ENCODE data around the gene HLA-DPA1. TPM values are rescaled to one million over a fixed set of nuclear protein-coding genes. Genes with fewer than 3 reads are reported as not detected.

HLA-DPA1 gene
- total and polyA plus RNA-seq, 9 donors, result 11.4 to 18.7 (median 14.6) TPM

DNA sequence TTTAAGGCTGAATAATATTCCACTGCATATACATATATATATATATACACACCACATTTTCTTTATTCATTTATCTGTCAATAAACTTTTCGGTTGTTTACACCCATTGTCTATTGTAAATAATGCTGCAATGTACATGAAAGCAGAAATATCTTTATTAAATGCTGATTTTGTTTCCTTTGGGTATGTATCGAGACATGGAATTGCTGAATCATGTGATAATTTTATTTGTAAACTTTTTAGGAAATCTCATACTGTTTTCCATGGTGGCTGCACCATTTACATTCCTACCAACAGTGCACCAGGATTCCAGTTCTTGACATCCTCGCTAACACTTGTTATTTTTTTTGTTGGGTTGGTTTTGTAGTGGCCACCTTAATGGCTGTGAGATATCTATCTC, 49.9 kb downstream of the HLA-DPA1 start:
- H3K4me3 ChIP-seq (ENCODE audit: low read length), result no peak overlapping the region
- no peaks in the 10 kb centered on the region for H3K27me3 ChIP-seq (ENCODE audit: control insufficient read depth, insufficient read depth, low read length)
- H3K4me1 ChIP-seq (ENCODE audit: control insufficient read depth, insufficient read depth, low read length), result peaks cover 4% of the 10 kb centered on the region
- H3K27ac ChIP-seq (ENCODE audit: low read length), result no peak overlapping the region
- no peaks in the 10 kb centered on the region for H3K36me3 ChIP-seq (ENCODE audit: control insufficient read depth, insufficient read depth, low read length)
- H3K9me3 ChIP-seq (replicated peaks; ENCODE audit: control insufficient read depth, low read depth, low read length), result no peaks in the 10 kb centered on the region
- no CpG with 5 or more reads among the region's 3 CpGs for WGBS (ENCODE audit: insufficient coverage)
- no peak for DNase-seq

DNA sequence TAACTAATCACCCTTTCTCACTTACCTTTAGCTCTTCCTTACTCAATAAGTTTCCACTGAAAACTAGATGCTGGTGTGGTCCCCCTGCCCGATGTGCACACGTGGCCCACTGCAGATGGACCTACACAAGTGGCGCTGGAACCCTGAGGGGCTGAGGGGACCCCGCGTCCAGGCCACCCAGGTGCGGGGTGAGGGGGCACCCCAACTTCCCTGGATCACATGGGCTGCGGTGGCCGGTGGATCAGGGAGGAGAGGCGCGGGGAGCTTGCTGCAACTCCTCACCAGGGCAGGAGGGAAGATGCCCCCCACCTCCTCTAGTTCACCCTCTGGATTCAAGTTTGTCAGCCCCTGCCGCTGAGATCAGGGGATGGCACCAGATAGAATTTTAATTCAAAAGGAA, 51.5 kb downstream of the HLA-DPA1 start:
- Histone ChIP-seq H3K36me3 (ENCODE audit: control insufficient read depth, insufficient read depth, low read length) (no peaks in the 10 kb centered on the region), H3K27ac (ENCODE audit: low read length) (no peak overlapping the region), H3K27me3 (ENCODE audit: control insufficient read depth, insufficient read depth, low read length) (peaks cover 2% of the 10 kb centered on the region), H3K4me3 (ENCODE audit: low read length) (no peak overlapping the region), H3K4me1 (ENCODE audit: control insufficient read depth, insufficient read depth, low read length) (peaks cover 4% of the 10 kb centered on the region), H3K9me3 (replicated peaks; ENCODE audit: control insufficient read depth, low read depth, low read length) (no peaks in the 10 kb centered on the region)
- no peak for DNase-seq
- 86% methylated on average over 9 of the region's 11 CpGs for WGBS (ENCODE audit: insufficient coverage)

DNA sequence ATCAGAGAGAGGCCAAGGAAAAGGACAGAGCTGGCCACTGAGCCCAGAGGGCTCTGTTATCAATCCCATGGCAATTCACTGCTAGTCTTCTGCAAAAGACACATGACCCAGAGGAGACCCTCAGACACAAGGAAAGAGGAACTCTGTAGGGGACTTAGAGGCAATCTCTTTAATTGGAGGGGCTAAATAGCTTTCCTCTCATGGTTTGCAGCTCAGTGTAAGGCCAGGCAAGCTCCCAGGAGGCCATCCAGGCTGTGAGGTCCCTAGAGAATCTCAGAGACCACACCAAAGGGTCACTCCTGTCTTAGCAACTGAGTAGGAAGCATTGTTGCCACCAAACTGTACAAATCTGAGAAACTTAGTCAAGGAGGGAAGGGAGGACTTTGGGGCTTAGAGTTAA, 54.1 kb downstream of the HLA-DPA1 start:
- DNase-seq, result no peak
- peaks cover 4% of the 10 kb centered on the region for H3K4me1 ChIP-seq (ENCODE audit: control insufficient read depth, insufficient read depth, low read length)
- H3K9me3 ChIP-seq (replicated peaks; ENCODE audit: control insufficient read depth, low read depth, low read length), result no peaks in the 10 kb centered on the region
- peaks cover 10% of the 10 kb centered on the region for H3K27me3 ChIP-seq (ENCODE audit: control insufficient read depth, insufficient read depth, low read length)
- peak overlapping the region; percentile 52 for H3K27ac ChIP-seq (ENCODE audit: low read length)
- no peak overlapping the region for H3K4me3 ChIP-seq (ENCODE audit: low read length)
- H3K36me3 ChIP-seq (ENCODE audit: control insufficient read depth, insufficient read depth, low read length), result no peaks in the 10 kb centered on the region

DNA sequence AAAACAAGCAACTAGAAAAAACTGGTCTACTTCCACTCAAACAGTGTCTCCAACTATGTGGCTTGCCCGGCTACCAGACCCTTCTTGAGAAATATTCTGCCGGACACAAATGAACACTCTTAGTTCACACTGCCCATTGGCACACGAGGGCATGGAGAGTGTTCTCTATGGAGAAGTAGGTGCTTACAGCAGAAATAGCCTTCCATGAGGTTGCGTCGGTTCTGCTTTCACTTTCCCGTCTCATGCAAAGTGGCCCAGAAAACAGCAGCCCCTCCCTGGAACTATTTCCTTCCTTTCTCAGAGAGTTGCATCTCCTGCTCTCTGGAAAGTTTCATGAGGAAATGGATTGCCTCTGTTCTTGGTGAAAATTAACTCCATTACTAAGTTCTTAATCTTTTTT, 54.5 kb downstream of the HLA-DPA1 start:
- Histone ChIP-seq H3K27me3 (ENCODE audit: control insufficient read depth, insufficient read depth, low read length) (peaks cover 10% of the 10 kb centered on the region), H3K4me1 (ENCODE audit: control insufficient read depth, insufficient read depth, low read length) (peaks cover 4% of the 10 kb centered on the region), H3K27ac (ENCODE audit: low read length) (peak overlapping the region; percentile 52), H3K4me3 (ENCODE audit: low read length) (no peak overlapping the region), H3K9me3 (replicated peaks; ENCODE audit: control insufficient read depth, low read depth, low read length) (no peaks in the 10 kb centered on the region), H3K36me3 (ENCODE audit: control insufficient read depth, insufficient read depth, low read length) (no peaks in the 10 kb centered on the region)
- peak; percentile 82 for DNase-seq
- WGBS (ENCODE audit: insufficient coverage), result no CpG with 5 or more reads among the region's 6 CpGs

DNA sequence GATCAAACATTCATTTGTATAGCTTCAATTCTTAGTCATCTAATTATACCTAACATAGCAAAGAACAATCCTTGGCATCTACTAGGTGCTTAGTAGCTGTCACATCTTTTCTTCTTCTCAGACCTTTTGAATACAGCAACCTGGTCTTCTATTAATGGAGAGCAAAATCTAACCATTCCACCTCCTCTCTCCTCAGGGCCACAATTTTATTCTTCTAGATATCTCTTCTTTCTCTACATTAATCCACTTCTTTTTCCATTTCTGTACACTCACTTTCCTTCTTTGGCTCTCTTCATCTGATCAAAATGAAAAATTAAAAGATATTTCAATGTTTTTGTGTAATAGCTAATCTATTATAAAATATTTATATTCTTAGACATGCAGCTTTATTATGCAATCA, 55.0 kb downstream of the HLA-DPA1 start:
- peaks cover 4% of the 10 kb centered on the region for H3K4me1 ChIP-seq (ENCODE audit: control insufficient read depth, insufficient read depth, low read length)
- no peak for DNase-seq
- no peak overlapping the region for H3K4me3 ChIP-seq (ENCODE audit: low read length)

DNA sequence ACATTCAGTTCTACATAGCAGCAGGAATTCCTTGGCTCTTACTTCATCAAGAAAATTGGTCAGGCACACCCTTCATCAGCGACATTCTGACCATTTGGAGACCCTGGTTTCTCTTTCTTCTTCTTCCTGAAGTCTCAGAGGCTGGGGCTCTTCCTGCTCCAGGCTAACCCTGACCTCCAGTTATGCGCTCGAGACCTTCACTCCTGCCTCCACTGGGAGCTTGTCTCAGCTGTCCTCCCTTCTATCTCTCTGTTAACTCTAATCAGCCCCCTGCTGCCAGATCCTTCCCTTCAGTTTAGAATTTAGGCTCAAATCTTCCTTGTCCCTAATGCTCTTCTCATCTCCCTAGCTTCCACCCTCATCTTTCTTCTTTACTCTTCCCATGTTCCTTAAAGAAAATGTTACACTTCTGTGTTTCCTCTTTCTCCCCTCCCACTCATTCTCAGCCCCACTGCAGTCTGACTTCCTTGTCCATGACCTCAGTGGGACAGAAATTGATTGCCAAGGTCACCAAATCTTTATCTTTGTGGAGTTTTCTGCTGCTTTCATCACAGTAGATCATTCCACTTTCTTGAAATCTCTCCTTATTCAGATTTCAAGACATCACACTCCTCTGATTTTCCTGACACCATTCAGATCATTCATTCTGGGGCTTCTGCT, 55.6 kb downstream of the HLA-DPA1 start:
- H3K36me3 ChIP-seq (ENCODE audit: control insufficient read depth, insufficient read depth, low read length), result no peaks in the 10 kb centered on the region
- H3K4me1 ChIP-seq (ENCODE audit: control insufficient read depth, insufficient read depth, low read length), result peaks cover 4% of the 10 kb centered on the region
- DNase-seq, result peak; percentile 12
- 53% methylated on average over 3 of the region's 3 CpGs for WGBS (ENCODE audit: insufficient coverage)
- H3K9me3 ChIP-seq (replicated peaks; ENCODE audit: control insufficient read depth, low read depth, low read length), result no peaks in the 10 kb centered on the region
- peak overlapping the region; percentile 11 for H3K27ac ChIP-seq (ENCODE audit: low read length)
- H3K27me3 ChIP-seq (ENCODE audit: control insufficient read depth, insufficient read depth, low read length), result peaks cover 15% of the 10 kb centered on the region
- no peak overlapping the region for H3K4me3 ChIP-seq (ENCODE audit: low read length)

More for the DNA sequence above, 55.0 kb downstream of the HLA-DPA1 start:
- no peaks in the 10 kb centered on the region for H3K36me3 ChIP-seq (ENCODE audit: control insufficient read depth, insufficient read depth, low read length)
- H3K9me3 ChIP-seq (replicated peaks; ENCODE audit: control insufficient read depth, low read depth, low read length), result no peaks in the 10 kb centered on the region
- peaks cover 14% of the 10 kb centered on the region for H3K27me3 ChIP-seq (ENCODE audit: control insufficient read depth, insufficient read depth, low read length)
- peak overlapping the region; percentile 11 for H3K27ac ChIP-seq (ENCODE audit: low read length)

DNA sequence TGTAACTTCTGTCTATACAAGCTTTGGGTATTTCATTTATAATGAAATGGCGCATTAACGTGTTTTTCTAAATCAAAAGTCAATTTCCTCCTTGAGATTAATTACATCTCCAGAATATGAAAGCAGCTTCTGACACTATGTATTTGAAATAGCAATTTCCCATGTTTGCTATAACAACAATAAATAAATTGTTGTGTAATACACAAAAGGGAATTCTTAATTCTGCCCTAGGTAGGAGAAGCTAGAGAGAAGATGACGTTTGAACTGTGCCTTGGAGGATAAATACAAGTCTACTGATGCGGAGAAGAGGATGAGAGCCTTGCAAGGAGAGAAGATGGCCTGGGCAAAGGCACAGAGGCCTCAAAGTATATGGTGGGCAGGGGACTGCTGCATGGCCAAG, 56.4 kb downstream of the HLA-DPA1 start:
- WGBS (ENCODE audit: insufficient coverage), result 57% methylated on average over 2 of the region's 4 CpGs
- Histone ChIP-seq H3K9me3 (replicated peaks; ENCODE audit: control insufficient read depth, low read depth, low read length) (no peaks in the 10 kb centered on the region), H3K36me3 (ENCODE audit: control insufficient read depth, insufficient read depth, low read length) (no peaks in the 10 kb centered on the region), H3K27ac (ENCODE audit: low read length) (no peak overlapping the region), H3K27me3 (ENCODE audit: control insufficient read depth, insufficient read depth, low read length) (peaks cover 15% of the 10 kb centered on the region), H3K4me1 (ENCODE audit: control insufficient read depth, insufficient read depth, low read length) (peaks cover 4% of the 10 kb centered on the region), H3K4me3 (ENCODE audit: low read length) (no peak overlapping the region)
- DNase-seq, result no peak

DNA sequence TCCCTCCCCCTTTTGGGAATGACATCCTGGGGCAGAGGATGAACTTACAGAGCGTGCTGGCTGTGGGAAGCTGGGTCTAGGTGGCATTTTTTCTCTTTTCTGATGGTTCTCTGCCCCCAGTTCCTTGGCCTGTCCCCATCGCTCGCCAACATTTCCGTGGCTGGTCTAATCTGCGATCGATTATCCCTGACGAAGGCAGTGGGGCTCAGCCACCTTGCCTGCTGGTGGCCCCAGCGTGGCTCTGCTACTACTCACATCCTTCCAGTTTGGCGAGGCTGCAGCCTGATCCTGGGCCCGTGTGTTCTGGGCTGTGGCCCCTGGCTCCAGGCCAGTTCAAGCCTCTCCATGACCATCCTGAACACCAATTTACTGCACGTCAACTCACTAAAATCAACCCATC, 57.7 kb downstream of the HLA-DPA1 start:
- Histone ChIP-seq H3K4me1 (ENCODE audit: control insufficient read depth, insufficient read depth, low read length) (peaks cover 4% of the 10 kb centered on the region), H3K4me3 (ENCODE audit: low read length) (no peak overlapping the region), H3K27ac (ENCODE audit: low read length) (no peak overlapping the region), H3K36me3 (ENCODE audit: control insufficient read depth, insufficient read depth, low read length) (no peaks in the 10 kb centered on the region), H3K9me3 (replicated peaks; ENCODE audit: control insufficient read depth, low read depth, low read length) (no peaks in the 10 kb centered on the region), H3K27me3 (ENCODE audit: control insufficient read depth, insufficient read depth, low read length) (peaks cover 15% of the 10 kb centered on the region)
- WGBS (ENCODE audit: insufficient coverage), result 84% methylated on average over 7 of the region's 11 CpGs
- no peak for DNase-seq

DNA sequence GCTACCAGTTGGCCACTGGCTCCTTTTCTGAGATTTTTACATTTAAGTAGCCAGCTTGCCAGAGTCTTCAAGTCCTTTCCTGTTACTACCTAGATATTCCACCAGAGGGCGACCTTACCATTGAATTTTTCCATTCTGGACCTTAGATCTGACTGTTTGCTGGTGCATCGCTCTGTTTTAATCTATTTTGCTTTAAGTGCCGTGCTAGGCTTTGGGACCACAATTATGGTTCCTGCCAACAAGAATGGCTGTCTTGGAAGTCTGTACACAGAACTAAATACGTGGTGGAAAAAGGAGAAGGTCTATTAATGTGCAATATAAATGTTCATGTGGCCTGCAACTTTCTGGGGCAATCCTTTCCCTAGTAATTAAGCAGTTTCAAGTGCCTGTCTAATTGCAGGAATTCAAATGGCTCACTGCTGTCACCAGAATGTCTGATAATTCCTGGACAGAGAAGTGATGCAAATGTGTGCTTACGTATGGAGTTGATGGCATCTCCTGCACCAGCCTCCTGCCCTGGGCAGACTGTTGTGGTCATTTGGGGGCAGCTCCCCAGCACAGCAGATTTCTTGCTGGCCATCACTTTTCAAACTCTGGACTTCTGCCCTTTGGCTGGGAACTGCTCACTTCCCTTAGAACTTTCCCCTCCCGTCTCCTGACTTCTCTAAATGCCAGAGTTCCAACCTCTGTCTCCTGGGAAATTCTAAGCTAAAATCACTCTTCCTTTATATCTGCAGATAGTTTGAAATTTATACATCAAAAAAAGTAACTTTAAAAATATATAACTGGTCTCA, 58.4 kb downstream of the HLA-DPA1 start:
- H3K27ac ChIP-seq (ENCODE audit: low read length), result no peak overlapping the region
- DNase-seq, result peak; percentile 88

More for the DNA sequence above, 58.4 kb downstream of the HLA-DPA1 start:
- Histone ChIP-seq H3K4me1 (ENCODE audit: control insufficient read depth, insufficient read depth, low read length) (peaks cover 4% of the 10 kb centered on the region), H3K9me3 (replicated peaks; ENCODE audit: control insufficient read depth, low read depth, low read length) (no peaks in the 10 kb centered on the region), H3K36me3 (ENCODE audit: control insufficient read depth, insufficient read depth, low read length) (no peaks in the 10 kb centered on the region), H3K27me3 (ENCODE audit: control insufficient read depth, insufficient read depth, low read length) (peaks cover 22% of the 10 kb centered on the region), H3K4me3 (ENCODE audit: low read length) (no peak overlapping the region)
- 15% methylated on average over 5 of the region's 6 CpGs for WGBS (ENCODE audit: insufficient coverage)

Data from muscle of leg (tissue), 11 donors.